ENCODE measurements around the gene CNTNAP2. TPM values are rescaled to one million over a fixed set of nuclear protein-coding genes. Genes with fewer than 3 reads are reported as not detected.

Gene CNTNAP2
- total RNA-seq, 1 experiment from 2014 or later: 64.5 TPM

- H2BK15ac ChIP-seq (ENCODE audit: low read depth, low read length): no peak overlapping the region
Measured at GRCh38 chr7:147022056-147022455, 905.5 kb downstream of the CNTNAP2 start.

More at GRCh38 chr7:147022056-147022455, 905.5 kb downstream of the CNTNAP2 start:
- no peak for TF ChIP-seq CTCF (conservative IDR thresholded peaks at IDR 0.05)
- no peak overlapping the region for H3K14ac ChIP-seq (ENCODE audit: insufficient read depth, low read length)
- no peaks in the 10 kb centered on the region for H3K79me1 ChIP-seq (ENCODE audit: insufficient read depth, low read depth, low read length, poor library complexity, severe bottlenecking)
- H3K4me2 ChIP-seq (ENCODE audit: insufficient read depth, insufficient read length, low read length): no peak overlapping the region
- H2BK120ac ChIP-seq (ENCODE audit: low read depth, low read length, poor library complexity, severe bottlenecking): no peak overlapping the region
- H3K79me2 ChIP-seq (ENCODE audit: insufficient read depth, low read length): no peaks in the 10 kb centered on the region
- H2BK20ac ChIP-seq (ENCODE audit: low read depth, low read length, poor library complexity, severe bottlenecking): no peak overlapping the region
- Mint-ChIP-seq H3K27me3 (ENCODE audit: low read depth) (no peaks in the 10 kb centered on the region), H3K27ac (no peak overlapping the region), H3K9me3 (no peaks in the 10 kb centered on the region), H3K36me3 (ENCODE audit: insufficient read depth in 1 of 3, low read depth in 3 of 3) (peaks cover 0 to 2% (median 0%) of the 10 kb centered on the region in 3 experiments; a peak in 1 of 7 replicates), H3K4me3 (no peak overlapping the region), H3K4me1 (no peaks in the 10 kb centered on the region)
- H4K20me1 ChIP-seq (ENCODE audit: control insufficient read depth, insufficient read depth, insufficient read length): no peaks in the 10 kb centered on the region
- no peaks in the 10 kb centered on the region for H3K4me1 ChIP-seq (ENCODE audit: insufficient read depth, low read length)
- no peaks in the 10 kb centered on the region for H3K23me2 ChIP-seq (ENCODE audit: insufficient read length, low read depth, low read length, poor library complexity, severe bottlenecking)
- H2BK5ac ChIP-seq (ENCODE audit: insufficient read length, low read length): no peak overlapping the region
- H3T11ph ChIP-seq (ENCODE audit: low read length): no peak overlapping the region
- no peak overlapping the region for H4K91ac ChIP-seq (ENCODE audit: insufficient read length, low read depth, low read length)
- no CpG with 5 or more reads among the region's 2 CpGs for WGBS (ENCODE audit: extremely low coverage, insufficient read length, low lambda C conversion rate)
- H3K9me3 ChIP-seq (ENCODE audit: control insufficient read depth, low read depth, low read length): no peaks in the 10 kb centered on the region
- no peak overlapping the region for H2BK12ac ChIP-seq (ENCODE audit: insufficient read length, low read depth, low read length)
- H3K9ac ChIP-seq (ENCODE audit: extremely low read depth, insufficient read length, low read length): no peak overlapping the region
- H4K8ac ChIP-seq (replicated peaks; ENCODE audit: insufficient read length, low read depth, low read length): no peak overlapping the region
- no peaks in the 10 kb centered on the region for H3K27me3 ChIP-seq (ENCODE audit: insufficient read depth, low read length)
- no peak overlapping the region for H3K56ac ChIP-seq (ENCODE audit: insufficient read length, low read depth, low read length)
- no peak overlapping the region for H3K23ac ChIP-seq (ENCODE audit: insufficient read length, low read depth, low read length)
- H3K4ac ChIP-seq (ENCODE audit: low read depth, low read length): no peak overlapping the region
- H2AFZ ChIP-seq (ENCODE audit: low read length): no peak overlapping the region
- no peak for DNase-seq
- no peak overlapping the region for H3K27ac ChIP-seq (ENCODE audit: insufficient read length, low read depth, low read length)
- H3K18ac ChIP-seq (ENCODE audit: insufficient read length, low read depth, low read length): no peak overlapping the region
- no peak overlapping the region for H2AK5ac ChIP-seq (ENCODE audit: insufficient read length, low read length)
- H4K5ac ChIP-seq (ENCODE audit: insufficient read length, low read depth, low read length): no peak overlapping the region
